MM.1S (cell line): ENCODE data around the gene NTPCR.

ENCODE experiments used
- CTCF ChIP-seq: fragments of 300-600 bp; sonication (generic); IDR thresholded peaks from 2 replicates; pipeline ENCODE4 v1.5.1; 2016; ENCODE audit warnings: antibody characterized with exemption, low read length, mixed read lengths
- EZH2phosphoT487 ChIP-seq: fragments of 300-600 bp; sonication (generic); IDR thresholded peaks from 2 replicates; pipeline ENCODE4 v1.6.1; 2018; ENCODE audit warnings: antibody characterized with exemption, low read length

- TF ChIP-seq CTCF (no peak), EZH2phosphoT487 (no peak)
Measured at GRCh38 chr1:232951180-232951579, 769 bp downstream of the NTPCR start.
